Endothelial cell of umbilical vein (primary cell): Measurements from ENCODE around the gene SKA1. TPM values are rescaled to one million over a fixed set of nuclear protein-coding genes. Genes with fewer than 3 reads are reported as not detected.
"Not testable (repeated sequence)": the region's sequence is repeated elsewhere in the genome, so short reads cannot be mapped to it uniquely, and the experiment has no call there.

ENCODE experiments used
- BruUV-seq: library from RNA; stranded (reverse); fragments of 400-500 nt; replicated peaks from 2 replicates; lab custom pipeline; 2021; lab: Mats Ljungman, UMichigan
- CTCF ChIA-PET: fragments of 300-600, 350-600 bp; sonication (Branson Sonifier 250); formaldehyde crosslinking; loops from one replicate; lab custom pipeline; 2021; ENCODE audit warnings: antibody characterized with exemption, inconsistent platforms; lab: Charles Lee
- POLR2A ChIA-PET: fragments of 300-600, 350-600 bp; sonication (Branson Sonifier 250); formaldehyde crosslinking; loops from one replicate; lab custom pipeline; 2021; ENCODE audit warnings: antibody characterized with exemption, inconsistent platforms; lab: Charles Lee
- DNase-seq: peaks from one replicate; pipeline ENCODE4 v3.0.0-alpha.2; 2011; ENCODE audit warnings: low read depth, low spot score
- FAIRE-seq: peaks from 2 replicates; lab custom pipeline; 2011; peaks lifted over from hg19 to GRCh38; lab: Jason Lieb, UNC
- H2AFZ ChIP-seq: 2 replicates; pipeline ENCODE4 v1.6.0; 2012; ENCODE audit warnings: low read depth, low read length, control low read depth, inconsistent platforms
- H3K27ac ChIP-seq: 2 replicates; pipeline ENCODE4 v1.5.1; 2011; ENCODE audit warnings: low read depth, mild to moderate bottlenecking, control low read depth, low read length, moderate library complexity; ENCODE audit not compliant: insufficient read depth
- H3K27me3 ChIP-seq, 2 experiments: 2 replicates each; pipeline versions ENCODE4 v1.6.0 to v1.6.1; 2011; ENCODE audit warnings: low read length in 2 of 2, mixed read lengths in 1 of 2; ENCODE audit not compliant: control insufficient read depth in 2 of 2, insufficient read depth in 2 of 2
- H3K36me3 ChIP-seq, 2 experiments: 2 replicates in 1 of 2; 3 replicates in 1 of 2; pipeline ENCODE4 v1.5.1; 2011; ENCODE audit warnings: low read length in 2 of 2, mild to moderate bottlenecking in 1 of 2, moderate library complexity in 1 of 2; ENCODE audit not compliant: control insufficient read depth in 2 of 2, insufficient read depth in 2 of 2; ENCODE audit errors: extremely low read depth in 1 of 2
- H3K4me1 ChIP-seq: 3 replicates; pipeline ENCODE4 v1.5.1; 2011; ENCODE audit warnings: mild to moderate bottlenecking, low read length; ENCODE audit not compliant: control insufficient read depth, insufficient read depth; ENCODE audit errors: extremely low read depth
- H3K4me2 ChIP-seq: 2 replicates; pipeline ENCODE4 v1.6.1; 2011; ENCODE audit warnings: low read length, control low read depth, mixed read lengths; ENCODE audit not compliant: insufficient read depth
- H3K4me3 ChIP-seq, 3 experiments: fragments of 200-600 bp in 1 of 3; sonication (generic), shearing (Covaris generic) in 1 of 3; replicated peaks in 1 of 3; 2 replicates each; pipeline ENCODE4 v1.5.1; 2011 to 2016; ENCODE audit warnings: control low read depth in 3 of 3, low read length in 3 of 3, mild to moderate bottlenecking in 2 of 3, inconsistent platforms in 1 of 3, low read depth in 1 of 3, moderate library complexity in 1 of 3; ENCODE audit not compliant: insufficient read depth in 1 of 3
- H3K79me2 ChIP-seq: 2 replicates; pipeline ENCODE4 v1.6.0; 2012; ENCODE audit warnings: low read length, inconsistent platforms; ENCODE audit not compliant: control insufficient read depth, insufficient read depth
- H3K9ac ChIP-seq: replicated peaks from 2 replicates; pipeline ENCODE3; 2011; ENCODE audit warnings: low read length, control low read depth; ENCODE audit not compliant: insufficient read depth; ENCODE audit errors: extremely low read depth
- H3K9me1 ChIP-seq: replicated peaks from 3 replicates; pipeline ENCODE4 v1.6.0; 2011; ENCODE audit warnings: mild to moderate bottlenecking, low read length; ENCODE audit not compliant: control insufficient read depth, insufficient read depth; ENCODE audit errors: extremely low read depth
- H3K9me3 ChIP-seq: replicated peaks from 2 replicates; pipeline ENCODE4 v1.5.1; 2012; ENCODE audit warnings: low read length, inconsistent platforms; ENCODE audit not compliant: control insufficient read depth, insufficient read depth
- H4K20me1 ChIP-seq: replicated peaks from 2 replicates; pipeline ENCODE3; 2011; ENCODE audit warnings: mild to moderate bottlenecking, low read length; ENCODE audit not compliant: control insufficient read depth, insufficient read depth; ENCODE audit errors: extremely low read depth
- EZH2 ChIP-seq: IDR thresholded peaks from 2 replicates; pipeline ENCODE4 v1.6.1; 2012; ENCODE audit warnings: borderline replicate concordance, low read depth, mild to moderate bottlenecking, moderate library complexity, low read length, inconsistent platforms; ENCODE audit not compliant: severe bottlenecking
- FOS ChIP-seq: IDR thresholded peaks from 2 replicates; pipeline ENCODE4 v1.6.1; 2011; ENCODE audit warnings: mild to moderate bottlenecking, low read length, moderate library complexity, borderline replicate concordance; ENCODE audit not compliant: insufficient read depth
- POLR2AphosphoS5 ChIP-seq: IDR thresholded peaks from 2 replicates; pipeline ENCODE4 v1.6.1; 2012; ENCODE audit warnings: low read depth, mild to moderate bottlenecking, control low read depth, low read length, moderate library complexity; ENCODE audit not compliant: insufficient read depth
- dilution Hi-C: fragments of 300-500 bp; cut with MboI; formaldehyde crosslinking; loops from one replicate; pipeline ENCODE4 v1.15.0; 2019; ENCODE audit warnings: low sequenced_read_pairs; ENCODE audit not compliant: extremely low pct_ligation_motif_present
- intact Hi-C: fragments of 100-400 bp; cut with micrococcal nuclease; formaldehyde crosslinking; loops from one replicate; pipeline ENCODE4 v1.10.0; 2022
- polyA plus RNA-seq, 4 experiments: library from polyadenylated mRNA; depleted of rRNA in 3 of 4; stranded (reverse) in 3 of 4; unstranded in 1 of 4; fragments of >200 nt; gene quantifications; 2 replicates each; pipeline versions ENCODE4 v1.2.1 to v1.2.3, GENCODE V29; 2011 to 2012; ENCODE audit warnings: missing spikeins in 1 of 4
- total RNA-seq: library from RNA; stranded (reverse); gene quantifications from 2 replicates; pipeline ENCODE4 v1.2.3, GENCODE V29; 2021

SKA1 gene
- total and polyA plus RNA-seq, 2 donors (not counting 3 experiments of a cell fraction or from before 2014, with no cell fraction given): 8.7 to 23.9 TPM

DNA sequence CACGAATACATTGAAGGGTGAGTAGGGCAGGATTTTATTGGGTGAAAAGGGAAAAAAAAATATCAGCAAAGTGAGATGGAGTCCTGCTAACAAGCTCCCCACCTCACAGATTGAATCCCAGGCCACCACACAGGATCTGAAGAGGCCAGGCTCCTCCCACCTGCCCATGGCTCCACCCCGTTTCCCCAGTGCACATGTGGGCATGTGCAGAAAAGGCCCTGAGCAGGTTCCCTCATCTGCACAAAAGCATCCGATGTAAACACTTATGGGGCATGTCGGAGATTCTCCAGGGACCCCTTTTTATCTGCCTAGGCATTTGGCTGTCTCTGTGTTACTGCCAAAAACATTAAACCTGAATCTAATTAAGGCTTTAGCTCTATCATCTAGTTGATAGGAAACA, 35.2 kb downstream of the SKA1 start:
- no peak for FAIRE-seq
- CTCF ChIA-PET: interaction anchor here (1.1 to 4.2 kb wide), 2 partner anchors 19 to 207 kb away, joined by 3 to 19 read pairs; no protein-coding TSS in a partner anchor
- BruUV-seq: no TSS peak
- POLR2A ChIA-PET: no interaction called here
- Histone ChIP-seq H3K9me3 (no peaks in the 10 kb centered on the region), H3K36me3 (no peaks in the 10 kb centered on the region), H3K27me3 (peaks cover 16 to 26% of the 10 kb centered on the region in 2 experiments), H2AFZ (no peak overlapping the region), H3K27ac (no peak overlapping the region), H3K4me1 (no peaks in the 10 kb centered on the region), H4K20me1 (no peaks in the 10 kb centered on the region), H3K4me3 (no peak overlapping the region), H3K79me2 (no peaks in the 10 kb centered on the region), H3K4me2 (no peak overlapping the region), H3K9me1 (no peaks in the 10 kb centered on the region), H3K9ac (no peak overlapping the region)
- no peak for DNase-seq
- intact Hi-C loops: no loop called here
- TF ChIP-seq EZH2: no peak
- dilution Hi-C loops: no loop called here

DNA sequence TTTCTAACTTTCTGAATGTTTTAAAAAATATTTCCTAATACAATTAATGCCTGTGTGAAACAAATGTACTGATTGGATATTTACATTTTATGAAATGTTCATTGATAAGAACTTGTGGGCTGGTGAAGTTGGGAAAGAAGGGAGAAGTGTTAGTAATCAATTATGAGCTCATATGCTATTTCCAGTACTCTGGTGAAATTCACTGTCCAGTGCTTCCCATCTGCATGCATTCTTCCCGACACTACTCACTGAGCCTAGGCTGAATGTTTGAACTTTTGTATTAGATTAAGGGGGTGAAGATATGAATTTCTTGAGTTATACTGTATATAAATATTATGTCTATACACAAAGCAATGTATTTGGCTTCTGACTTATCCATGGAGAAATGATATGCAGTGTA, 36.0 kb downstream of the SKA1 start:
- H3K9ac ChIP-seq: no peak overlapping the region
- no peaks in the 10 kb centered on the region for H3K4me1 ChIP-seq
- TF ChIP-seq POLR2AphosphoS5: no peak
- TF ChIP-seq FOS: no peak
- no peaks in the 10 kb centered on the region for H3K79me2 ChIP-seq
- no peak overlapping the region for H3K4me2 ChIP-seq
- H3K4me3 ChIP-seq: no peak overlapping the region
- no peaks in the 10 kb centered on the region for H3K36me3 ChIP-seq
- H2AFZ ChIP-seq: no peak overlapping the region
- intact Hi-C loops (no loop called here), dilution Hi-C loops (no loop called here)
- no peaks in the 10 kb centered on the region for H3K9me3 ChIP-seq
- DNase-seq (no peak), FAIRE-seq (no peak)
- H4K20me1 ChIP-seq: no peaks in the 10 kb centered on the region
- no TSS peak for BruUV-seq
- H3K27me3 ChIP-seq: peaks cover 12 to 21% of the 10 kb centered on the region in 2 experiments
- CTCF ChIA-PET: interaction anchor here (0.7 to 4.2 kb wide), 3 partner anchors 18 to 207 kb away, joined by 3 to 19 read pairs (median 3); no protein-coding TSS in a partner anchor
- H3K27ac ChIP-seq: no peak overlapping the region
- H3K9me1 ChIP-seq: no peaks in the 10 kb centered on the region
- POLR2A ChIA-PET: no interaction called here

DNA sequence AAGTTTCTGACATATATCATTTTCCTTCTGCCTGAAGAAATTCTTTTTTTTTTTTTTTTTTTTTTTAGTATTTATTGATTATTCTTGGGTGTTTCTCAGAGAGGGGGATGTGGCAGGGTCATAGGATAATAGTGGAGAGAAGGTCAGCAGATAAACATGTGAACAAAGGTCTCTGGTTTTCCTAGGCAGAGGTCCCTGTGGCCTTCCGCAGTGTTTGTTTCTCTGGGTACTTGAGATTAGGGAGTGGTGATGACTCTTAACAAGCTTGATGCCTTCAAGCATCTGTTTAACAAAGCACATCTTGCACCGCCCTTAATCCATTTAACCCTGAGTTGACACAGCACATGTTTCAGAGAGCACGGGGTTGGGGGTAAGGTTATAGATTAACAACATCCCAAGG, 42.0 kb downstream of the SKA1 start:
- H3K79me2 ChIP-seq, POLR2A ChIA-PET, H3K9me1 ChIP-seq, H4K20me1 ChIP-seq, BruUV-seq, DNase-seq, dilution Hi-C loops, H3K4me3 ChIP-seq, H3K4me2 ChIP-seq, H3K9ac ChIP-seq, H3K27ac ChIP-seq, H3K4me1 ChIP-seq, H3K36me3 ChIP-seq, FAIRE-seq, intact Hi-C loops, H3K9me3 ChIP-seq, H3K27me3 ChIP-seq, H2AFZ ChIP-seq, CTCF ChIA-PET: not testable (repeated sequence)

DNA sequence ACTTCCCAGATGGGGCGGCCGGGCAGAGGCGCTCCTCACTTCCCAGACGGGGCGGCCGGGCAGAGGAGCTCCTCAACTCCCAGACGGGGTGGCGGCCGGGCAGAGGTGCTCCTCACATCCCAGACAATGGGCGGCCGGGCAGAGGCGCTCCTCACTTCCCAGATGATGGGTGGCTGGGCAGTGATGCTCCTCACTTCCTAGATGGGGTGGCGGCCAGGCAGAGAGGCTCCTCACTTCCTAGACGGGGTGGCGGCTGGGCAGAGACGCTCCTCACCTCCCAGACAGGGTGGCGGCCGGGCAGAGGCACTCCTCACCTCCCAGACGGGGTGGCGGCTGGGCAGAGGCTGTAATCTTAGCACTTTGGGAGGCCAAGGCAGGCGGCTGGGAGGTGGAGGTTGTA, 42.9 kb downstream of the SKA1 start:
- H3K9me3 ChIP-seq, H3K36me3 ChIP-seq, H3K4me2 ChIP-seq, H3K27me3 ChIP-seq, H3K4me3 ChIP-seq, POLR2A ChIA-PET, intact Hi-C loops, CTCF ChIA-PET, FAIRE-seq, H3K9me1 ChIP-seq, H3K27ac ChIP-seq, dilution Hi-C loops, H2AFZ ChIP-seq, BruUV-seq, H3K4me1 ChIP-seq, H3K9ac ChIP-seq, H3K79me2 ChIP-seq, H4K20me1 ChIP-seq, DNase-seq: not testable (repeated sequence)
